ENCODE data around the gene KLHL36.

Gene KLHL36

DNA sequence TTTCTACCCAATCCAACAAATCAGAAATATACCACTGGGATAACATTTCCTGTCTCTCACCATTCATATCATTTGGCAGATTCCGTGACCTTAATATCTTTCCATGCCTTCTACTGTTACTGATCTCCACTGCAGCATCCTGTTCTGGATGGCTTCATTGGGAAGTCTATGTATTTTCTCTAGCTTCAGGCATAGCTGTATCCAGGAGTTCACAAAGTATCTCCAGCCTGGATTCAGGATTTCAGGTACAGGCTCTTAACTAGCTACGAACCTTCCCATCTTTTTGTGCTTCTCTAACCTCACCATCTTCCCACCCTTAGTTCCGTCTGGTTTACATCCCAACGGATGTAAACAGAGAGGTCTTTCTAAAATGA lies 36.3 kb downstream of the KLHL36 start:
- ATAC-seq: no peak
- TF ChIP-seq RARB (CRISPR knock-in tag; IDR thresholded peaks at IDR 0.05): no peak
- TF ChIP-seq ZNF565 (CRISPR knock-in tag; conservative IDR thresholded peaks at IDR 0.05; ENCODE audit: low read depth): no peak
- no peak for TF ChIP-seq ZFP3 (CRISPR knock-in tag; IDR thresholded peaks at IDR 0.05)
- no peak for TF ChIP-seq PPARA (CRISPR knock-in tag; IDR thresholded peaks at IDR 0.05; ENCODE audit: borderline replicate concordance)
- TF ChIP-seq, protein P1, sequence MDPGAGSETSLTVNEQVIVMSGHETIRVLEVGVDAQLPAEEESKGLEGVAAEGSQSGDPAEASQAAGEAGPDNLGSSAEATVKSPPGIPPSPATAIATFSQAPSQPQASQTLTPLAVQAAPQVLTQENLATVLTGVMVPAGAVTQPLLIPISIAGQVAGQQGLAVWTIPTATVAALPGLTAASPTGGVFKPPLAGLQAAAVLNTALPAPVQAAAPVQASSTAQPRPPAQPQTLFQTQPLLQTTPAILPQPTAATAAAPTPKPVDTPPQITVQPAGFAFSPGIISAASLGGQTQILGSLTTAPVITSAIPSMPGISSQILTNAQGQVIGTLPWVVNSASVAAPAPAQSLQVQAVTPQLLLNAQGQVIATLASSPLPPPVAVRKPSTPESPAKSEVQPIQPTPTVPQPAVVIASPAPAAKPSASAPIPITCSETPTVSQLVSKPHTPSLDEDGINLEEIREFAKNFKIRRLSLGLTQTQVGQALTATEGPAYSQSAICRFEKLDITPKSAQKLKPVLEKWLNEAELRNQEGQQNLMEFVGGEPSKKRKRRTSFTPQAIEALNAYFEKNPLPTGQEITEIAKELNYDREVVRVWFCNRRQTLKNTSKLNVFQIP (CRISPR knock-in tag; IDR thresholded peaks at IDR 0.05; ENCODE audit: borderline replicate concordance, low read depth): no peak
- TF ChIP-seq, protein P2, sequence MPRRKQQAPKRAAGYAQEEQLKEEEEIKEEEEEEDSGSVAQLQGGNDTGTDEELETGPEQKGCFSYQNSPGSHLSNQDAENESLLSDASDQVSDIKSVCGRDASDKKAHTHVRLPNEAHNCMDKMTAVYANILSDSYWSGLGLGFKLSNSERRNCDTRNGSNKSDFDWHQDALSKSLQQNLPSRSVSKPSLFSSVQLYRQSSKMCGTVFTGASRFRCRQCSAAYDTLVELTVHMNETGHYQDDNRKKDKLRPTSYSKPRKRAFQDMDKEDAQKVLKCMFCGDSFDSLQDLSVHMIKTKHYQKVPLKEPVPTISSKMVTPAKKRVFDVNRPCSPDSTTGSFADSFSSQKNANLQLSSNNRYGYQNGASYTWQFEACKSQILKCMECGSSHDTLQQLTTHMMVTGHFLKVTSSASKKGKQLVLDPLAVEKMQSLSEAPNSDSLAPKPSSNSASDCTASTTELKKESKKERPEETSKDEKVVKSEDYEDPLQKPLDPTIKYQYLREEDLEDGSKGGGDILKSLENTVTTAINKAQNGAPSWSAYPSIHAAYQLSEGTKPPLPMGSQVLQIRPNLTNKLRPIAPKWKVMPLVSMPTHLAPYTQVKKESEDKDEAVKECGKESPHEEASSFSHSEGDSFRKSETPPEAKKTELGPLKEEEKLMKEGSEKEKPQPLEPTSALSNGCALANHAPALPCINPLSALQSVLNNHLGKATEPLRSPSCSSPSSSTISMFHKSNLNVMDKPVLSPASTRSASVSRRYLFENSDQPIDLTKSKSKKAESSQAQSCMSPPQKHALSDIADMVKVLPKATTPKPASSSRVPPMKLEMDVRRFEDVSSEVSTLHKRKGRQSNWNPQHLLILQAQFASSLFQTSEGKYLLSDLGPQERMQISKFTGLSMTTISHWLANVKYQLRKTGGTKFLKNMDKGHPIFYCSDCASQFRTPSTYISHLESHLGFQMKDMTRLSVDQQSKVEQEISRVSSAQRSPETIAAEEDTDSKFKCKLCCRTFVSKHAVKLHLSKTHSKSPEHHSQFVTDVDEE (CRISPR knock-in tag; IDR thresholded peaks at IDR 0.05): no peak

DNA sequence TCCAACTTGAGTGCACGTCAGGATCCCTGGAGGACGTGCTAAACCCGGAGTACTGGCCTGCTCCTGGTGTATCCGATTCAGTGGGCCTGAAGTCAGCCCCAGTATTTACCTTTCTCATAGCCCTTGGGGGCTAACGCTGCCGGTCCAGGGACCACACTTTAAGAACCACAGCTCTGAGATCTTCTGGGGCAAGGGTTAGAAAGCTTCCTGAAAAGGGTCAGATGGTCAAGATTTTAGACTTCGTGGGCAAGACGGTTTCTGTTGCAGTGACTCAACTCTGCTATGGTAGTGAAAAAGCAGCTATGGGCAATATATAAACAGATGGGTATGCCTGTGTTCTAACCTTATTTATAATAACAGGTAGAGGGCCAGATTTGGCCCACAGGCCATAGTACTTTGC lies 36.9 kb downstream of the KLHL36 start:
- no peak for ATAC-seq
- TF ChIP-seq TCF4 (CRISPR knock-in tag; IDR thresholded peaks at IDR 0.05; ENCODE audit: borderline replicate concordance) (no peak), ISL1 (CRISPR knock-in tag; IDR thresholded peaks at IDR 0.05) (no peak), ZFP3 (CRISPR knock-in tag; IDR thresholded peaks at IDR 0.05) (no peak), CSDC2 (CRISPR knock-in tag; IDR thresholded peaks at IDR 0.05) (no peak), ESRRG (CRISPR knock-in tag; IDR thresholded peaks at IDR 0.05) (no peak), ZNF70 (CRISPR knock-in tag; IDR thresholded peaks at IDR 0.05) (no peak), RARB (CRISPR knock-in tag; IDR thresholded peaks at IDR 0.05) (no peak), TOX (CRISPR knock-in tag; IDR thresholded peaks at IDR 0.05; ENCODE audit: borderline replicate concordance) (no peak), GLIS3 (CRISPR knock-in tag; IDR thresholded peaks at IDR 0.05) (no peak), OSR1 (CRISPR knock-in tag; IDR thresholded peaks at IDR 0.05) (no peak), ZNF8 (CRISPR knock-in tag; IDR thresholded peaks at IDR 0.05) (no peak), SNAI2 (CRISPR knock-in tag; IDR thresholded peaks at IDR 0.05) (no peak), BACH2 (CRISPR knock-in tag; IDR thresholded peaks at IDR 0.05; ENCODE audit: borderline replicate concordance) (no peak), PPARA (CRISPR knock-in tag; IDR thresholded peaks at IDR 0.05; ENCODE audit: borderline replicate concordance) (no peak), ZNF565 (CRISPR knock-in tag; conservative IDR thresholded peaks at IDR 0.05; ENCODE audit: low read depth) (no peak), ZFP30 (CRISPR knock-in tag; IDR thresholded peaks at IDR 0.05) (no peak)
- TF ChIP-seq, protein P3, sequence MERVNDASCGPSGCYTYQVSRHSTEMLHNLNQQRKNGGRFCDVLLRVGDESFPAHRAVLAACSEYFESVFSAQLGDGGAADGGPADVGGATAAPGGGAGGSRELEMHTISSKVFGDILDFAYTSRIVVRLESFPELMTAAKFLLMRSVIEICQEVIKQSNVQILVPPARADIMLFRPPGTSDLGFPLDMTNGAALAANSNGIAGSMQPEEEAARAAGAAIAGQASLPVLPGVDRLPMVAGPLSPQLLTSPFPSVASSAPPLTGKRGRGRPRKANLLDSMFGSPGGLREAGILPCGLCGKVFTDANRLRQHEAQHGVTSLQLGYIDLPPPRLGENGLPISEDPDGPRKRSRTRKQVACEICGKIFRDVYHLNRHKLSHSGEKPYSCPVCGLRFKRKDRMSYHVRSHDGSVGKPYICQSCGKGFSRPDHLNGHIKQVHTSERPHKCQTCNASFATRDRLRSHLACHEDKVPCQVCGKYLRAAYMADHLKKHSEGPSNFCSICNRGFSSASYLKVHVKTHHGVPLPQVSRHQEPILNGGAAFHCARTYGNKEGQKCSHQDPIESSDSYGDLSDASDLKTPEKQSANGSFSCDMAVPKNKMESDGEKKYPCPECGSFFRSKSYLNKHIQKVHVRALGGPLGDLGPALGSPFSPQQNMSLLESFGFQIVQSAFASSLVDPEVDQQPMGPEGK (CRISPR knock-in tag; IDR thresholded peaks at IDR 0.05; ENCODE audit: borderline replicate concordance): no peak
- TF ChIP-seq, protein P4, sequence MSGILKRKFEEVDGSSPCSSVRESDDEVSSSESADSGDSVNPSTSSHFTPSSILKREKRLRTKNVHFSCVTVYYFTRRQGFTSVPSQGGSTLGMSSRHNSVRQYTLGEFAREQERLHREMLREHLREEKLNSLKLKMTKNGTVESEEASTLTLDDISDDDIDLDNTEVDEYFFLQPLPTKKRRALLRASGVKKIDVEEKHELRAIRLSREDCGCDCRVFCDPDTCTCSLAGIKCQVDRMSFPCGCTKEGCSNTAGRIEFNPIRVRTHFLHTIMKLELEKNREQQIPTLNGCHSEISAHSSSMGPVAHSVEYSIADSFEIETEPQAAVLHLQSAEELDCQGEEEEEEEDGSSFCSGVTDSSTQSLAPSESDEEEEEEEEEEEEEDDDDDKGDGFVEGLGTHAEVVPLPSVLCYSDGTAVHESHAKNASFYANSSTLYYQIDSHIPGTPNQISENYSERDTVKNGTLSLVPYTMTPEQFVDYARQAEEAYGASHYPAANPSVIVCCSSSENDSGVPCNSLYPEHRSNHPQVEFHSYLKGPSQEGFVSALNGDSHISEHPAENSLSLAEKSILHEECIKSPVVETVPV (CRISPR knock-in tag; IDR thresholded peaks at IDR 0.05): no peak
- TF ChIP-seq, protein P1 (CRISPR knock-in tag; IDR thresholded peaks at IDR 0.05; ENCODE audit: borderline replicate concordance, low read depth): no peak
- TF ChIP-seq, protein P5, sequence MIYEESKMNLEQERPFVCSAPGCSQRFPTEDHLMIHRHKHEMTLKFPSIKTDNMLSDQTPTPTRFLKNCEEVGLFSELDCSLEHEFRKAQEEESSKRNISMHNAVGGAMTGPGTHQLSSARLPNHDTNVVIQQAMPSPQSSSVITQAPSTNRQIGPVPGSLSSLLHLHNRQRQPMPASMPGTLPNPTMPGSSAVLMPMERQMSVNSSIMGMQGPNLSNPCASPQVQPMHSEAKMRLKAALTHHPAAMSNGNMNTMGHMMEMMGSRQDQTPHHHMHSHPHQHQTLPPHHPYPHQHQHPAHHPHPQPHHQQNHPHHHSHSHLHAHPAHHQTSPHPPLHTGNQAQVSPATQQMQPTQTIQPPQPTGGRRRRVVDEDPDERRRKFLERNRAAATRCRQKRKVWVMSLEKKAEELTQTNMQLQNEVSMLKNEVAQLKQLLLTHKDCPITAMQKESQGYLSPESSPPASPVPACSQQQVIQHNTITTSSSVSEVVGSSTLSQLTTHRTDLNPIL (CRISPR knock-in tag; IDR thresholded peaks at IDR 0.05; ENCODE audit: low read depth): no peak

Measured in SK-N-SH treated with all-trans-retinoic acid at 6 μM for 48 hours (cell line).